ENCODE results near the gene CCDC183. TPM values are rescaled to one million over a fixed set of nuclear protein-coding genes. Genes with fewer than 3 reads are reported as not detected.

Gene CCDC183
- total RNA-seq, 2 experiments from 2014 or later: 0.47 to 0.55 TPM

DNA sequence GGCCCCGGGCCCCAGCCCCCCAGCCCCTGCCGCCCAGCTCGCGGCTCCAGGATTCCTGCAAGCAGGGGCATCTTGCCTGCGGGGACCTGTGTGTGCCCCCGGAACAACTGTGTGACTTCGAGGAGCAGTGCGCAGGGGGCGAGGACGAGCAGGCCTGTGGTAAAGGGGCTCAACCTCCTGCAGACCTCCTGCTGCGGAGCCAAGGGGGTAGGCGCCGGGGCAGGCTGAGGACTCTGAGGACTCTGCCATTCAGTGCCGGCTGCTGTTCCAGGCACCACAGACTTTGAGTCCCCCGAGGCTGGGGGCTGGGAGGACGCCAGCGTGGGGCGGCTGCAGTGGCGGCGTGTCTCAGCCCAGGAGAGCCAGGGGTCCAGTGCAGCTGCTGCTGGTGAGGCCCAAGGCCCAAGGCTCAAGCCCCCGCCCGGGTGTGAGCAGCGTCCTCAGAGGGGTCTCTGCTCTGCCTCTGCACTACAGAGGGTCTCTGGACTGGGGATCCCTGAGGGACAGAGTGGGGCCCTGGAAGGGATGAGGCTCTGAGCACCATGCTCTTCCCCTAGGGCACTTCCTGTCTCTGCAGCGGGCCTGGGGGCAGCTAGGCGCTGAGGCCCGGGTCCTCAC lies 59.4 kb downstream of the CCDC183 start:
- Mint-ChIP-seq H3K36me3 (ENCODE audit: low read depth) (peaks cover 4% of the 10 kb centered on the region), H3K27me3 (no peaks in the 10 kb centered on the region), H3K27ac (no peak overlapping the region), H3K9me3 (ENCODE audit: low read depth) (no peaks in the 10 kb centered on the region), H3K4me3 (no peak overlapping the region), H3K4me1 (no peaks in the 10 kb centered on the region)
- ATAC-seq: no peak
- DNase-seq: no peak
- CTCF ChIA-PET: interaction anchor here (0.6 to 1.3 kb wide), 2 partner anchors 35 to 567 kb away, joined by 3 to 4 read pairs; no protein-coding TSS in a partner anchor
- POLR2A ChIA-PET: interaction anchor here (0.6 kb wide), 1 partner anchor 129 kb away, joined by 5 read pairs; no protein-coding TSS in a partner anchor
- intact Hi-C loops (cut with DNase I, micrococcal nuclease): no loop called here

GRCh38 chr9:136856079-136856476 lies 59.9 kb downstream of the CCDC183 start:
- intact Hi-C loops (cut with DNase I, micrococcal nuclease): no loop called here
- Mint-ChIP-seq H3K27me3 (no peaks in the 10 kb centered on the region), H3K36me3 (ENCODE audit: low read depth) (peaks cover 2% of the 10 kb centered on the region), H3K27ac (no peak overlapping the region), H3K4me1 (no peaks in the 10 kb centered on the region), H3K4me3 (no peak overlapping the region), H3K9me3 (ENCODE audit: low read depth) (no peaks in the 10 kb centered on the region)
- no peak for DNase-seq
- CTCF ChIA-PET: interaction anchor here (0.6 to 1.3 kb wide), 3 partner anchors 11 to 566 kb away, joined by 3 to 4 read pairs (median 3); no protein-coding TSS in a partner anchor
- POLR2A ChIA-PET: no interaction called here
- ATAC-seq: no peak

- H3K4me3 Mint-ChIP-seq: no peak overlapping the region
- H3K9me3 Mint-ChIP-seq (ENCODE audit: low read depth): no peaks in the 10 kb centered on the region
- peaks cover 2% of the 10 kb centered on the region for H3K36me3 Mint-ChIP-seq (ENCODE audit: low read depth)
- ChIA-PET POLR2A (no interaction called here), CTCF (interaction anchor here (0.6 to 1.3 kb wide), 3 partner anchors 11 to 565 kb away, joined by 3 to 4 read pairs (median 3); no protein-coding TSS in a partner anchor)
- no peaks in the 10 kb centered on the region for H3K27me3 Mint-ChIP-seq
- no peaks in the 10 kb centered on the region for H3K4me1 Mint-ChIP-seq
- ATAC-seq: no peak
- intact Hi-C loops (cut with DNase I, micrococcal nuclease): no loop called here
- DNase-seq: no peak
- no peak overlapping the region for H3K27ac Mint-ChIP-seq
These were observed 60.5 kb downstream of the CCDC183 start for GRCh38 chr9:136856541-136857141.

GRCh38 chr9:136857166-136857565 lies 61.0 kb downstream of the CCDC183 start:
- no peaks in the 10 kb centered on the region for H3K27me3 Mint-ChIP-seq
- H3K27ac Mint-ChIP-seq: no peak overlapping the region
- no peaks in the 10 kb centered on the region for H3K9me3 Mint-ChIP-seq (ENCODE audit: low read depth)
- intact Hi-C loops (cut with DNase I, micrococcal nuclease): no loop called here
- no peaks in the 10 kb centered on the region for H3K4me1 Mint-ChIP-seq
- ATAC-seq (no peak), DNase-seq (no peak)
- no peak overlapping the region for H3K4me3 Mint-ChIP-seq
- POLR2A ChIA-PET: no interaction called here
- peaks cover 2% of the 10 kb centered on the region for H3K36me3 Mint-ChIP-seq (ENCODE audit: low read depth)
- CTCF ChIA-PET: interaction anchor here (1.3 kb wide), 1 partner anchor 34 kb away, joined by 4 read pairs; no protein-coding TSS in a partner anchor

Small RNAs within 50 kb of the gene (microRNA-seq; reads per million reads assigned to microRNA genes)
- gene MIR4292 (ENCODE audit: borderline replicate concordance) (not detected), gene MIR6722 (ENCODE audit: borderline replicate concordance) (not detected)

Other genes with a start within 250 kb of the CCDC183 start
- 1 to 10 TPM; 1.2 to 1.4 TPM for gene EGFL7, start 133.4 kb upstream of the CCDC183 start, total RNA-seq
- 10 to 100 TPM in 1 of 2 experiments, 1 to 10 TPM in 1; 9.0 to 10.4 TPM for gene AGPAT2, start 108.9 kb upstream of the CCDC183 start, total RNA-seq
- under 1 TPM; 0.21 to 0.25 TPM for gene DIPK1B, start 83.8 kb upstream of the CCDC183 start, total RNA-seq
- 1 to 10 TPM in 1 of 2 experiments, under 1 TPM in 1; 0.71 to 1.2 TPM for gene LCN10, start 53.4 kb upstream of the CCDC183 start, total RNA-seq
- not detected for gene LCN6, start 47.8 kb upstream of the CCDC183 start, total RNA-seq
- gene LCN8, start 38.1 kb upstream of the CCDC183 start, total RNA-seq: not detected
- gene LCN15, start 31.8 kb upstream of the CCDC183 start, total RNA-seq: not detected
- gene TMEM141, start 5.0 kb upstream of the CCDC183 start, total RNA-seq: 10 to 100 TPM; 30.9 to 47.1 TPM
- gene RABL6, start 11.6 kb downstream of the CCDC183 start, total RNA-seq: 10 to 100 TPM; 66.2 to 71.8 TPM
- 1 to 10 TPM; 4.3 to 4.8 TPM for gene AJM1, start 46.1 kb downstream of the CCDC183 start, total RNA-seq
- gene PHPT1, start 53.1 kb downstream of the CCDC183 start, total RNA-seq: 10 to 100 TPM; 94.5 to 98.9 TPM
- gene MAMDC4, start 56.0 kb downstream of the CCDC183 start, total RNA-seq: 10 to 100 TPM; 16.6 to 17.5 TPM
- 100 to 1,000 TPM; 282 to 320 TPM for gene EDF1, start 70.0 kb downstream of the CCDC183 start, total RNA-seq
- gene TRAF2, start 90.2 kb downstream of the CCDC183 start, total RNA-seq: 10 to 100 TPM; 37.4 to 46.2 TPM
- 10 to 100 TPM; 54.4 to 66.4 TPM for gene FBXW5, start 148.4 kb downstream of the CCDC183 start, total RNA-seq
- under 1 TPM in 1 of 2 experiments, not detected in 1; 0.77 TPM for gene C8G, start 148.9 kb downstream of the CCDC183 start, total RNA-seq
- 1 to 10 TPM; 1.1 to 1.5 TPM for gene LCN12, start 155.9 kb downstream of the CCDC183 start, total RNA-seq
- not detected for gene PTGDS, start 181.2 kb downstream of the CCDC183 start, total RNA-seq
- not detected for gene LCNL1, start 186.7 kb downstream of the CCDC183 start, total RNA-seq
- 10 to 100 TPM; 52.7 to 67.1 TPM for gene PAXX, start 196.1 kb downstream of the CCDC183 start, total RNA-seq
- gene CLIC3, start 200.2 kb downstream of the CCDC183 start, total RNA-seq: not detected
- 10 to 100 TPM; 20.4 to 23.7 TPM for gene ABCA2, start 231.9 kb downstream of the CCDC183 start, total RNA-seq
- gene FUT7, start 235.8 kb downstream of the CCDC183 start, total RNA-seq: 1 to 10 TPM; 1.3 to 1.6 TPM
- gene NPDC1, start 249.8 kb downstream of the CCDC183 start, total RNA-seq: 10 to 100 TPM; 21.0 to 23.1 TPM

All from activated CD4-positive, alpha-beta T cell treated with anti-CD3 and anti-CD28 coated beads for 36 hours (primary cell).